Thyroid gland (tissue), 4 donors: ENCODE data around the gene REEP1. TPM values are rescaled to one million over a fixed set of nuclear protein-coding genes. Genes with fewer than 3 reads are reported as not detected.

Experiments
- DNase-seq, 2 donors: peaks; one replicate each; pipeline ENCODE4 v3.0.0-alpha.2; 2019
- H3K27ac ChIP-seq, 3 donors: fragments of 200-600 bp; sonication (generic); 1 replicate in 2 of 3; 2 replicates in 1 of 3; pipeline ENCODE4 v1.5.1; 2016 to 2019; ENCODE audit warnings: mild to moderate bottlenecking in 1 of 3, moderate library complexity in 1 of 3
- H3K27me3 ChIP-seq: fragments of 200-600 bp; sonication (generic); one replicate; pipeline ENCODE4 v1.5.1; 2019
- H3K36me3 ChIP-seq, 2 donors: fragments of 200-600 bp; sonication (generic); one replicate each; pipeline ENCODE4 v1.5.1; 2016 to 2019
- H3K4me1 ChIP-seq, 2 donors: fragments of 200-600 bp; sonication (generic); one replicate each; pipeline ENCODE4 v1.5.1; 2017 to 2019
- H3K4me3 ChIP-seq, 3 donors: fragments of 200-600 bp; sonication (generic); replicated peaks in 1 of 3; 1 replicate in 2 of 3; 2 replicates in 1 of 3; pipeline ENCODE4 v1.5.1; 2016; ENCODE audit warnings: mild to moderate bottlenecking in 1 of 3
- H3K9me3 ChIP-seq: fragments of 200-600 bp; sonication (generic); one replicate; pipeline ENCODE4 v1.5.1; 2017
- POLR2A ChIP-seq, 2 donors: fragments of 450-650 bp; IDR thresholded peaks; one replicate each; pipeline ENCODE4 v1.6.1; 2017; ENCODE audit warnings: antibody characterized with exemption in 2 of 2, mild to moderate bottlenecking in 2 of 2, moderate library complexity in 1 of 2
- WGBS, 2 donors: methylation state at CpG; one replicate each; pipeline ENCODE4 v1.1.5; 2017; 5-methylcytosine and 5-hydroxymethylcytosine counted together
- intact Hi-C: fragments of 100-400 bp; cut with DNase I; formaldehyde crosslinking; loops from one replicate; pipeline ENCODE4 v1.15.1; 2023
- total RNA-seq, 4 donors: library from RNA; depleted of rRNA; stranded (reverse); fragments of >200 nt; gene quantifications; one replicate each; pipeline ENCODE4 v1.2.3, GENCODE V29; 2016
- TF ChIP-seq, protein P1 (sequence below), 6 experiments: fragments of 200-600 bp in 3 of 6; fragments of 450-650 bp in 3 of 6; sonication (generic) in 3 of 6; IDR thresholded peaks; one replicate each; pipeline ENCODE4 v1.5.1; 2016 to 2019; ENCODE audit warnings: antibody characterized with exemption in 6 of 6, mild to moderate bottlenecking in 2 of 6, inconsistent platforms in 1 of 6, moderate library complexity in 1 of 6

REEP1 gene
- total RNA-seq, 4 donors from 2014 or later: 2.5 to 7.1 (median 5.5) TPM

DNA sequence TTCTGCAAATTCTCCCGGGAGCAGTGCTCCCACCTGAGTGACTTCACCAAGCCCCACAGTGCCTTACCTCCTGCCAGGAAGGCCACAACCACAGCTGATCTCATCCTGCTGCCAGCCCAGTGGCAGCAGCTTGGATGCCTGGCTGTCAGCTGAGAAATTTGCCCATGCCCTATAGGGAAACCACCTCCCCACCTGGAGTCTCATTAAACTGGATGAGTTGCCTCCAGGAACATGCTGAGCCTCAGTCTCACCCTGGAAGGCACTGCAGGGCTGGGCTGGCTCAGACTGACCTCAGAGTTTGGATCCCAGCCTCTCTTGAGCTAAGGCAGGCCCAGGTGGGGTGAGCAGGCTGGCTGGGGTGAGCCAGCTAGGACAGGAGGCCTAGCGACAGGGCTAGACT, 23.3 kb downstream of the REEP1 start:
- Histone ChIP-seq H3K27me3 (no peaks in the 10 kb centered on the region), H3K4me3 (no peak overlapping the region), H3K9me3 (no peaks in the 10 kb centered on the region), H3K27ac (no peak overlapping the region), H3K4me1 (no peaks in the 10 kb centered on the region), H3K36me3 (no peaks in the 10 kb centered on the region)
- TF ChIP-seq, protein P1, sequence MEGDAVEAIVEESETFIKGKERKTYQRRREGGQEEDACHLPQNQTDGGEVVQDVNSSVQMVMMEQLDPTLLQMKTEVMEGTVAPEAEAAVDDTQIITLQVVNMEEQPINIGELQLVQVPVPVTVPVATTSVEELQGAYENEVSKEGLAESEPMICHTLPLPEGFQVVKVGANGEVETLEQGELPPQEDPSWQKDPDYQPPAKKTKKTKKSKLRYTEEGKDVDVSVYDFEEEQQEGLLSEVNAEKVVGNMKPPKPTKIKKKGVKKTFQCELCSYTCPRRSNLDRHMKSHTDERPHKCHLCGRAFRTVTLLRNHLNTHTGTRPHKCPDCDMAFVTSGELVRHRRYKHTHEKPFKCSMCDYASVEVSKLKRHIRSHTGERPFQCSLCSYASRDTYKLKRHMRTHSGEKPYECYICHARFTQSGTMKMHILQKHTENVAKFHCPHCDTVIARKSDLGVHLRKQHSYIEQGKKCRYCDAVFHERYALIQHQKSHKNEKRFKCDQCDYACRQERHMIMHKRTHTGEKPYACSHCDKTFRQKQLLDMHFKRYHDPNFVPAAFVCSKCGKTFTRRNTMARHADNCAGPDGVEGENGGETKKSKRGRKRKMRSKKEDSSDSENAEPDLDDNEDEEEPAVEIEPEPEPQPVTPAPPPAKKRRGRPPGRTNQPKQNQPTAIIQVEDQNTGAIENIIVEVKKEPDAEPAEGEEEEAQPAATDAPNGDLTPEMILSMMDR (IDR thresholded peaks at IDR 0.05): no peak
- TF ChIP-seq POLR2A (IDR thresholded peaks at IDR 0.05): no peak
- no peak for DNase-seq
- 76 to 81% methylated on average over 2 of the region's 2 CpGs for WGBS, 2 donors
- intact Hi-C loops: no loop called here

DNA sequence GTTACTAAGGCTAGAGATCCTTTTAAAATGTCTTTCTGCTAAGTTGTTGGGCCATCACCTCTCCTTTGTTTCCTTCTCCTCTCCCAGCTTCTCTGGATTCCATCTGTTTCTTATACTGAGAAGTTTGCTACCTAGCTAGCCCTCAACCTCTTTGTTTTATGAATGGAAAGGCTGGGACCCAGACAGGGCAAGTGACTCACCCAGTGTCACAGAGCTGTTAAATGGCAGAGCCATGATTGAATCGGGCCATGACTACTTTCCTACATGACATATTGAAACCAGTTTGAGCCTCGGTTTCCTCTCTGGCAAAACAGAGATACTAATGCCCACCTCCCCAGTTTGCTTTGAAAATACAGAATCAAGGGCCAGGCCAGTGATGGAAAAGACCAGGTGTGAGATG, 24.1 kb downstream of the REEP1 start:
- Histone ChIP-seq H3K27me3 (no peaks in the 10 kb centered on the region), H3K4me1 (no peaks in the 10 kb centered on the region), H3K27ac (no peak overlapping the region), H3K4me3 (no peak overlapping the region), H3K9me3 (no peaks in the 10 kb centered on the region), H3K36me3 (no peaks in the 10 kb centered on the region)
- no peak for DNase-seq
- WGBS, 2 donors: 100% methylated on average over 2 of the region's 2 CpGs
- intact Hi-C loops: no loop called here
- no peak for TF ChIP-seq POLR2A (IDR thresholded peaks at IDR 0.05)
- TF ChIP-seq, protein P1 (IDR thresholded peaks at IDR 0.05): no peak

DNA sequence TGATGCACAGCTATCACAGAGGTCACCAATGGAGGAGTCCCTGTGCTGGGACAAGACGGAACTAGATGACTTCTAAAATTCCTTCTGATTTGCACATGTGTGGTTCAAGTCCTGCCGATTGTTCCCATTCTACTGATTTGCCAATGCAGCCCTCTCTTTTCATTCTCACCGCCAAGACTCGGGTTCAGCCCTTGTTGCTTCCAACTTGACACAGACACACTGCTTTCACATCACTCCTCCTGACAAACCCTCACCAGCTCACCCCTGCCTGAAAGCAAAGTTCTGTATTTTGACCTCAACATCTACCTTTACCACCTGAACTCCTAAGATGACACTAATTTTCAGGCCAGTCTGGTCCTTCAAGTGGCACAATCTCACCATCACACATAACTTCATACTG, 25.5 kb downstream of the REEP1 start:
- Histone ChIP-seq H3K4me3 (no peak overlapping the region), H3K27me3 (no peaks in the 10 kb centered on the region), H3K4me1 (no peaks in the 10 kb centered on the region), H3K27ac (no peak overlapping the region), H3K36me3 (no peaks in the 10 kb centered on the region), H3K9me3 (no peaks in the 10 kb centered on the region)
- 96 to 99% methylated on average over 4 of the region's 4 CpGs for WGBS, 2 donors
- intact Hi-C loops: no loop called here
- TF ChIP-seq, protein P1 (IDR thresholded peaks at IDR 0.05): no peak
- no peak for TF ChIP-seq POLR2A (IDR thresholded peaks at IDR 0.05)
- no peak for DNase-seq

DNA sequence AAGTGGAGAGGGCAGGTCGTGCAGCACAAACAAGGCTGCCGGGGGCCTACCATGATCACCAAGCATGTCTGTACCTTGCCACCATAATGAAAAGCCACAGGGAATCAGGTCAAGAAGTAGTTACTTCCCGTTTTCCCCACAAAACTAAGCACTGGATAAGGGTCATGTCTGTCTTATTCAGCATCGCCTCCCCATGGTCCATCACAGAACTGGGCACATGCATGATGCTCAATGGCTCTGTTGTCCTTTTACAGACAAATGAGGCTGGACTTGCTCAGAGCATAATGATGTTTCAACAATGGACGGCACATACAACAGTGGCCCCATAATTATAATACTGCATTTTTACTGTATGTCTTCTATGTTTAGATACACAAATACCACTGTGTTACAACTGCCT, 27.5 kb downstream of the REEP1 start:
- H3K4me3 ChIP-seq: no peak overlapping the region
- H3K9me3 ChIP-seq: no peaks in the 10 kb centered on the region
- H3K27me3 ChIP-seq: no peaks in the 10 kb centered on the region
- no peak for DNase-seq
- TF ChIP-seq POLR2A (IDR thresholded peaks at IDR 0.05): no peak
- TF ChIP-seq, protein P1 (IDR thresholded peaks at IDR 0.05): no peak
- 76% methylated on average over 5 of the region's 5 CpGs for WGBS, 2 donors
- H3K4me1 ChIP-seq: no peaks in the 10 kb centered on the region
- intact Hi-C loops: no loop called here
- no peak overlapping the region for H3K27ac ChIP-seq
- H3K36me3 ChIP-seq: no peaks in the 10 kb centered on the region

DNA sequence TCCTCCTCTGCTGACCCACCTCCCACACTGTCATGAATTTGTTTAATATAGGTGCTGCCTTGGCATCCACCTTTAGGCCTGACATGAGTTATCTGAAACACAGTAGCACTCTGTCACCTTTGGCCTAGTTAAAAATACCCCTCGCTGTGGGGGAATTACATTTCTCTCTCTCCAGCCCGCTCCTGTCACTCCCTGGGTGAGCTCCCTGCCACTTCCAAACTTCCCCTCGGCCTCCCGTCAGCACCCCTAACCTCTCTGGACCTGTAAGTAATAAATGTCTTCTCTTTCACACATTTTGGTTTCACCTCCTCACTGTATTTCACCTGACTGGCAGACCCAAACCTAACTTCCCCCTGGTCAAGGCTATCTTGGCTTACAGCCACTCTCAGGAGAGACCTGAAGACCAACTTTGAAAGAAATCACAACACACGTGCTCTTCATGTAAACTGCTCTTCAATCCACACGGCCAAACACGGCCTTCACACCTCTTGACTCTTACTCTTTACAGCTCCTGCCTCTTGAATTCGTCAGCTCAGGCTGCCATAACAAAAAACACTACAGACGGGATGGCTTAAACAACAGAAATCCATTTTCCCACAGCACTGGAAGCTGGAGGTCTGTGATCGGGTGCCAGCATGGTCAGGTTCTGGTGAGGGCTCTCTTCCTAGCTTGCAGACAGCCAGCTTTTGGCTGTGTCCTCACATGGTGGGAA, 28.3 kb downstream of the REEP1 start:
- Histone ChIP-seq H3K9me3 (no peaks in the 10 kb centered on the region), H3K27ac (no peak overlapping the region), H3K36me3 (no peaks in the 10 kb centered on the region), H3K27me3 (peaks cover 2% of the 10 kb centered on the region), H3K4me3 (no peak overlapping the region), H3K4me1 (no peaks in the 10 kb centered on the region)
- WGBS, 2 donors: 70 to 81% methylated on average over 10 of the region's 10 CpGs
- DNase-seq: no peak
- TF ChIP-seq, protein P1 (IDR thresholded peaks at IDR 0.05): no peak
- TF ChIP-seq POLR2A (IDR thresholded peaks at IDR 0.05): no peak
- intact Hi-C loops: no loop called here
